ENCODE measurements around the gene MCCC1.

DNA sequence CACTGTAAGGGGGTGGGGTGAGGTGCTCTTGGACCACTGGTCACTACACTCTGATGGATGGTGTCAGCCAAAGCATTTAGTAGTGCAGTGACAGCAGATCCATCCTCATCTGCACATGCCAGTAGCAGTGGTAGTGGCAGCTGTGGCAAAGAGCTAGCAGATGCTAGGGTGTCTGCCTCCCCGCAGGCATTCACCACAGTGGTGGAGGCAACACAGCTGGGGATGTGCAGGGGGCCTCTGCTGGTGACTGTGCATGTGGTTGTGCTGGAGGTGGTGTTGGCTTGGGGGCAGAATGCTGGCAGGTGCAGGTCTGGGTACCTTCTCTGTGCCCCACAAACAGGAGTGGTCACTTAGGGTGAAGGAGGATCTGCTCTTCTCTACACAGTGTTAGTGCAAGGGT, 99.5 kb downstream of the MCCC1 start:
- TF ChIP-seq SIN3A (IDR thresholded peaks at IDR 0.05; ENCODE audit: low read depth, low read length) (no peak), CHD1 (IDR thresholded peaks at IDR 0.05; ENCODE audit: low read depth, low read length) (no peak), PAX8 (IDR thresholded peaks at IDR 0.05) (no peak), TCF12 (IDR thresholded peaks at IDR 0.05; ENCODE audit: low read depth, low read length) (no peak), POLR2A (IDR thresholded peaks at IDR 0.05; ENCODE audit: low read depth, low read length) (no peak), EP300 (IDR thresholded peaks at IDR 0.05; ENCODE audit: borderline replicate concordance in 1 of 2, control insufficient read depth in 1 of 2, low read depth in 2 of 2, low read length in 2 of 2) (no peak), CHD4 (IDR thresholded peaks at IDR 0.05) (no peak)
- TF ChIP-seq, protein P1, sequence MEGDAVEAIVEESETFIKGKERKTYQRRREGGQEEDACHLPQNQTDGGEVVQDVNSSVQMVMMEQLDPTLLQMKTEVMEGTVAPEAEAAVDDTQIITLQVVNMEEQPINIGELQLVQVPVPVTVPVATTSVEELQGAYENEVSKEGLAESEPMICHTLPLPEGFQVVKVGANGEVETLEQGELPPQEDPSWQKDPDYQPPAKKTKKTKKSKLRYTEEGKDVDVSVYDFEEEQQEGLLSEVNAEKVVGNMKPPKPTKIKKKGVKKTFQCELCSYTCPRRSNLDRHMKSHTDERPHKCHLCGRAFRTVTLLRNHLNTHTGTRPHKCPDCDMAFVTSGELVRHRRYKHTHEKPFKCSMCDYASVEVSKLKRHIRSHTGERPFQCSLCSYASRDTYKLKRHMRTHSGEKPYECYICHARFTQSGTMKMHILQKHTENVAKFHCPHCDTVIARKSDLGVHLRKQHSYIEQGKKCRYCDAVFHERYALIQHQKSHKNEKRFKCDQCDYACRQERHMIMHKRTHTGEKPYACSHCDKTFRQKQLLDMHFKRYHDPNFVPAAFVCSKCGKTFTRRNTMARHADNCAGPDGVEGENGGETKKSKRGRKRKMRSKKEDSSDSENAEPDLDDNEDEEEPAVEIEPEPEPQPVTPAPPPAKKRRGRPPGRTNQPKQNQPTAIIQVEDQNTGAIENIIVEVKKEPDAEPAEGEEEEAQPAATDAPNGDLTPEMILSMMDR (IDR thresholded peaks at IDR 0.05 in 2 of 3, conservative IDR thresholded peaks at IDR 0.05 in 1 of 3; ENCODE audit: control insufficient read depth in 2 of 3, extremely low read depth in 1 of 3, insufficient read depth in 1 of 3, low read depth in 3 of 3, low read length in 3 of 3), result no peak
- TF ChIP-seq, protein P2, sequence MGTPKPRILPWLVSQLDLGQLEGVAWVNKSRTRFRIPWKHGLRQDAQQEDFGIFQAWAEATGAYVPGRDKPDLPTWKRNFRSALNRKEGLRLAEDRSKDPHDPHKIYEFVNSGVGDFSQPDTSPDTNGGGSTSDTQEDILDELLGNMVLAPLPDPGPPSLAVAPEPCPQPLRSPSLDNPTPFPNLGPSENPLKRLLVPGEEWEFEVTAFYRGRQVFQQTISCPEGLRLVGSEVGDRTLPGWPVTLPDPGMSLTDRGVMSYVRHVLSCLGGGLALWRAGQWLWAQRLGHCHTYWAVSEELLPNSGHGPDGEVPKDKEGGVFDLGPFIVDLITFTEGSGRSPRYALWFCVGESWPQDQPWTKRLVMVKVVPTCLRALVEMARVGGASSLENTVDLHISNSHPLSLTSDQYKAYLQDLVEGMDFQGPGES (IDR thresholded peaks at IDR 0.05), result no peak
- TF ChIP-seq, protein P3, sequence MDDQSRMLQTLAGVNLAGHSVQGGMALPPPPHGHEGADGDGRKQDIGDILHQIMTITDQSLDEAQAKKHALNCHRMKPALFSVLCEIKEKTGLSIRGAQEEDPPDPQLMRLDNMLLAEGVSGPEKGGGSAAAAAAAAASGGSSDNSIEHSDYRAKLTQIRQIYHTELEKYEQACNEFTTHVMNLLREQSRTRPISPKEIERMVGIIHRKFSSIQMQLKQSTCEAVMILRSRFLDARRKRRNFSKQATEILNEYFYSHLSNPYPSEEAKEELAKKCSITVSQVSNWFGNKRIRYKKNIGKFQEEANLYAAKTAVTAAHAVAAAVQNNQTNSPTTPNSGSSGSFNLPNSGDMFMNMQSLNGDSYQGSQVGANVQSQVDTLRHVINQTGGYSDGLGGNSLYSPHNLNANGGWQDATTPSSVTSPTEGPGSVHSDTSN (IDR thresholded peaks at IDR 0.05; ENCODE audit: insufficient replicate concordance, low read depth, low read length), result no peak

Measured in GM12878 (cell line).